Vagina (tissue), 2 donors: ENCODE measurements around the gene ACR. TPM values are rescaled to one million over a fixed set of nuclear protein-coding genes. Genes with fewer than 3 reads are reported as not detected.

Experiments used
- DNase-seq, 2 donors: peaks; one replicate each; pipeline ENCODE4 v3.0.0-alpha.2; 2017; ENCODE audit errors: extremely low spot score in 2 of 2
- H3K27ac ChIP-seq: fragments of 200-600 bp; sonication (generic); one replicate; pipeline ENCODE4 v1.5.1; 2019
- H3K27me3 ChIP-seq: fragments of 200-600 bp; sonication (generic); one replicate; pipeline ENCODE4 v1.5.1; 2019
- H3K36me3 ChIP-seq, 2 donors: fragments of 200-600 bp; sonication (generic); one replicate each; pipeline ENCODE4 v1.5.1; 2017 to 2019
- H3K4me1 ChIP-seq: fragments of 200-600 bp; sonication (generic); one replicate; pipeline ENCODE4 v1.5.1; 2019
- H3K4me3 ChIP-seq, 2 donors: fragments of 200-600 bp; sonication (generic); 1 replicate in 1 of 2; 2 replicates in 1 of 2; pipeline ENCODE4 v1.5.1; 2016 to 2019
- H3K9me3 ChIP-seq: fragments of 200-600 bp; sonication (generic); one replicate; pipeline ENCODE4 v1.5.1; 2019
- CTCF ChIP-seq, 3 experiments: fragments of 450-650 bp in 2 of 3; fragments of 200-600 bp in 1 of 3; sonication (generic) in 1 of 3; IDR thresholded peaks; one replicate each; pipeline ENCODE4 v1.5.1; 2017 to 2019; ENCODE audit warnings: antibody characterized with exemption in 3 of 3, mild to moderate bottlenecking in 2 of 3, moderate library complexity in 2 of 3
- POLR2A ChIP-seq, 2 donors: fragments of 450-650 bp; IDR thresholded peaks; one replicate each; pipeline ENCODE4 v1.6.1; 2017; ENCODE audit warnings: antibody characterized with exemption in 2 of 2, mild to moderate bottlenecking in 2 of 2, moderate library complexity in 2 of 2
- POLR2AphosphoS5 ChIP-seq, 2 donors: sonication (generic); formaldehyde crosslinking; IDR thresholded peaks; one replicate each; pipeline ENCODE4 v1.9.0; 2017; ENCODE audit warnings: antibody characterized with exemption in 2 of 2, mild to moderate bottlenecking in 2 of 2, low read depth in 1 of 2; ENCODE audit not compliant: insufficient read depth in 1 of 2
- intact Hi-C: fragments of 100-400 bp; cut with DNase I; formaldehyde crosslinking; loops from one replicate; pipeline ENCODE4 v1.15.1; 2023
- total RNA-seq: library from RNA; depleted of rRNA; stranded (reverse); fragments of >200 nt; gene quantifications from one replicate; pipeline ENCODE4 v1.2.3, GENCODE V29; 2016

The ACR gene
- total RNA-seq, 1 donor from 2014 or later, result not detected

GRCh38 chr22:50728523-50728931, 9.5 kb upstream of the ACR start:
- intact Hi-C loops, result no loop called here
- H3K4me3 ChIP-seq, result no peak overlapping the region
- no peak for DNase-seq
- H3K36me3 ChIP-seq, result no peaks in the 10 kb centered on the region
- no peaks in the 10 kb centered on the region for H3K9me3 ChIP-seq
- TF ChIP-seq POLR2A (IDR thresholded peaks at IDR 0.05) (no peak), CTCF (IDR thresholded peaks at IDR 0.05) (no peak), POLR2AphosphoS5 (IDR thresholded peaks at IDR 0.05; ENCODE audit: insufficient read depth in 1 of 2, low read depth in 1 of 2) (no peak)
- H3K4me1 ChIP-seq, result peaks cover 14% of the 10 kb centered on the region
- H3K27me3 ChIP-seq, result no peaks in the 10 kb centered on the region
- no peak overlapping the region for H3K27ac ChIP-seq

- intact Hi-C loops, result no loop called here
- Histone ChIP-seq H3K9me3 (no peaks in the 10 kb centered on the region), H3K4me3 (no peak overlapping the region), H3K27me3 (no peaks in the 10 kb centered on the region), H3K36me3 (no peaks in the 10 kb centered on the region), H3K27ac (no peak overlapping the region), H3K4me1 (peaks cover 14% of the 10 kb centered on the region)
- TF ChIP-seq POLR2A (IDR thresholded peaks at IDR 0.05) (no peak), POLR2AphosphoS5 (IDR thresholded peaks at IDR 0.05; ENCODE audit: insufficient read depth in 1 of 2, low read depth in 1 of 2) (no peak), CTCF (IDR thresholded peaks at IDR 0.05) (no peak)
- DNase-seq, result no peak
These were observed 8.5 kb upstream of the ACR start for GRCh38 chr22:50729391-50730012.

- no peaks in the 10 kb centered on the region for H3K36me3 ChIP-seq
- peaks cover 14% of the 10 kb centered on the region for H3K4me1 ChIP-seq
- H3K4me3 ChIP-seq, result no peak overlapping the region
- H3K9me3 ChIP-seq, result no peaks in the 10 kb centered on the region
- no peaks in the 10 kb centered on the region for H3K27me3 ChIP-seq
- intact Hi-C loops, result no loop called here
- TF ChIP-seq POLR2AphosphoS5 (IDR thresholded peaks at IDR 0.05; ENCODE audit: insufficient read depth in 1 of 2, low read depth in 1 of 2) (no peak), CTCF (IDR thresholded peaks at IDR 0.05) (no peak), POLR2A (IDR thresholded peaks at IDR 0.05) (no peak)
- no peak for DNase-seq
- H3K27ac ChIP-seq, result no peak overlapping the region
These were observed 7.8 kb upstream of the ACR start for GRCh38 chr22:50730013-50730891.

GRCh38 chr22:50730941-50731661, 6.9 kb upstream of the ACR start:
- DNase-seq, result no peak
- intact Hi-C loops, result no loop called here

GRCh38 chr22:50731811-50732624, 6.0 kb upstream of the ACR start:
- DNase-seq, result no peak
- Histone ChIP-seq H3K27ac (no peak overlapping the region), H3K4me1 (peaks cover 14% of the 10 kb centered on the region), H3K27me3 (no peaks in the 10 kb centered on the region), H3K9me3 (no peaks in the 10 kb centered on the region), H3K36me3 (no peaks in the 10 kb centered on the region), H3K4me3 (no peak overlapping the region)
- peak in 2 of 3 experiments; percentile 47 to 48 for TF ChIP-seq CTCF (IDR thresholded peaks at IDR 0.05)
- TF ChIP-seq POLR2A (IDR thresholded peaks at IDR 0.05), result no peak
- intact Hi-C loops, result no loop called here

More at GRCh38 chr22:50730941-50731661, 6.9 kb upstream of the ACR start:
- TF ChIP-seq POLR2A (IDR thresholded peaks at IDR 0.05), result no peak
- H3K36me3 ChIP-seq, result no peaks in the 10 kb centered on the region
- H3K9me3 ChIP-seq, result no peaks in the 10 kb centered on the region
- H3K4me3 ChIP-seq, result no peak overlapping the region
- H3K27me3 ChIP-seq, result no peaks in the 10 kb centered on the region
- no peak overlapping the region for H3K27ac ChIP-seq
- H3K4me1 ChIP-seq, result peaks cover 14% of the 10 kb centered on the region
